Brain microvascular endothelial cell (primary cell): Measurements from ENCODE around the gene NT5DC3.
A peak's percentile ranks its signal among the peaks of the same experiment; 100 is the strongest.

Source experiments
- DNase-seq: peaks from one replicate; pipeline ENCODE4 v3.0.0-alpha.2; 2020
- H3K27ac ChIP-seq: fragments of 250-450 bp; sonication (Bioruptor Pico); 2 replicates; pipeline ENCODE4 v1.5.1; 2020; ENCODE audit warnings: mild to moderate bottlenecking, moderate library complexity
- H3K27me3 ChIP-seq: fragments of 250-450 bp; sonication (Bioruptor Pico); replicated peaks from 2 replicates; pipeline ENCODE4 v1.5.1; 2020; ENCODE audit warnings: mild to moderate bottlenecking
- H3K36me3 ChIP-seq: fragments of 250-450 bp; sonication (Bioruptor Pico); replicated peaks from 2 replicates; pipeline ENCODE4 v1.5.1; 2020; ENCODE audit warnings: mild to moderate bottlenecking
- H3K4me3 ChIP-seq: 2 replicates; pipeline ENCODE4 v1.5.1; 2011; ENCODE audit warnings: low read depth, mild to moderate bottlenecking, control low read depth, low read length, moderate library complexity
- in situ Hi-C: cut with HindIII; loops from 2 replicates; pipeline ENCODE4 v1.10.0; 2017; ENCODE audit warnings: low sequenced_read_pairs, low pct_ligation_motif_present
- TF ChIP-seq, protein P1 (sequence below): IDR thresholded peaks from 2 replicates; pipeline ENCODE4 v1.5.1; 2011; ENCODE audit warnings: low read depth, mild to moderate bottlenecking, moderate library complexity, low read length, control low read depth, inconsistent platforms; ENCODE audit errors: missing control alignments

The NT5DC3 gene

DNA sequence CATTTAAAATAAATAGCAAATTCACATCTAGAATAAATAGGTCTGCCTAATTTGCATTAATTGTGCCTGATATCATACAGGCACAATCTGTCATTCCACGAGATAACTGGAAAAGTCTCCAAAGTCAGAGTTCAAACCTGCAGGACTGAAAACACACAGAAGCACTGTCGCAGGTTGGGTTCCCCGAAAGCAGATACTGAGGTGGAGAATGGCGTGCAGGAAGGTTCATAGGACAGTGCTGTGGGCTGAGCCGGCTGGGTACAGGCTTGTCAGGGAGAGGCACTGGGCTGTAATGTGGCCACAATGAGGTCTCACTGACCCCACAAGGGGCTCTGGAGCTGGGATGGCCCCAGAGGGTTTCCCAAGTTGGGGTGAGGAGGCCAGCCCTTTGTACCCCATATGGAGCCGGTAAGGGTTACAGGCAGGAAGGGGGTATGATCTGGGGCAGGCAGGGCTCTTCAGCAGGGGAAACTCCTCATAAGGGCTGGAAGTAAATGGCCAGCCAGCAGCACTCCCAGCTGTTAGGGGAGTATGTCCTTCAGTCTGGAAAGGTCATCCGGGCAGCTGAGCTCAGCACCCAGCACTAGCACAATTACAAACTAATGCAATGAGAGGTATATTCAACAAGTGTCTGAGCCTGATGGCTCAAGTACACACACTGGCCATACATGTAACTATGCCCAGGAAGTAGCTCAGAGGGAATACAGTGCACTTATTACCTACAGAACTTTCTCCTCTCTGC lies 68.5 kb downstream of the NT5DC3 start:
- peaks cover under 1% of the 10 kb centered on the region for H3K36me3 ChIP-seq
- in situ Hi-C loops: no loop called here

DNA sequence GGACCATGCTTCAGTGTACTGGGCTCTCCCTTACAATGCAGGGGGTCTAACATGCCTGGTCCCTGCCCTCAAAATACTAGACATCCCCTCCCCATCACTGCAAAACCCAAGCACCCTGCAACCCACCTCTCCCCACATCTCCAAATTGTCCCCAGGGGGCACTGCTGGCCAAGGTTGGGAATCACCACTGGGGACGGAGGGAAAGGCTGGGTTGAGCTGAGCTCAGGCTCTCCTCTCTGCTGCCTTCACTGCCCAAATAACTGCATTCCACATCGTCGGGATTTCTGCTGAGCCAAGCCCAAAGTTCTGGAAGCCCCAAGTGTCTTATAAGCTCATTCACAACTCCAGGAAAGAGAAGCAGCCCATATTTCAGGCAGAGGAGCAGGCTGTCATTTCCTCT lies 69.6 kb downstream of the NT5DC3 start:
- in situ Hi-C loops: no loop called here
- no peak overlapping the region for H3K27ac ChIP-seq
- no peak overlapping the region for H3K4me3 ChIP-seq
- TF ChIP-seq, protein P1, sequence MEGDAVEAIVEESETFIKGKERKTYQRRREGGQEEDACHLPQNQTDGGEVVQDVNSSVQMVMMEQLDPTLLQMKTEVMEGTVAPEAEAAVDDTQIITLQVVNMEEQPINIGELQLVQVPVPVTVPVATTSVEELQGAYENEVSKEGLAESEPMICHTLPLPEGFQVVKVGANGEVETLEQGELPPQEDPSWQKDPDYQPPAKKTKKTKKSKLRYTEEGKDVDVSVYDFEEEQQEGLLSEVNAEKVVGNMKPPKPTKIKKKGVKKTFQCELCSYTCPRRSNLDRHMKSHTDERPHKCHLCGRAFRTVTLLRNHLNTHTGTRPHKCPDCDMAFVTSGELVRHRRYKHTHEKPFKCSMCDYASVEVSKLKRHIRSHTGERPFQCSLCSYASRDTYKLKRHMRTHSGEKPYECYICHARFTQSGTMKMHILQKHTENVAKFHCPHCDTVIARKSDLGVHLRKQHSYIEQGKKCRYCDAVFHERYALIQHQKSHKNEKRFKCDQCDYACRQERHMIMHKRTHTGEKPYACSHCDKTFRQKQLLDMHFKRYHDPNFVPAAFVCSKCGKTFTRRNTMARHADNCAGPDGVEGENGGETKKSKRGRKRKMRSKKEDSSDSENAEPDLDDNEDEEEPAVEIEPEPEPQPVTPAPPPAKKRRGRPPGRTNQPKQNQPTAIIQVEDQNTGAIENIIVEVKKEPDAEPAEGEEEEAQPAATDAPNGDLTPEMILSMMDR: peak; percentile 87
- DNase-seq: peak; percentile 41
- H3K36me3 ChIP-seq: no peaks in the 10 kb centered on the region
- no peaks in the 10 kb centered on the region for H3K27me3 ChIP-seq

More for the DNA sequence above, 68.5 kb downstream of the NT5DC3 start:
- Histone ChIP-seq H3K27me3 (no peaks in the 10 kb centered on the region), H3K4me3 (no peak overlapping the region), H3K27ac (no peak overlapping the region)
- no peak for DNase-seq
- TF ChIP-seq, protein P1: no peak

DNA sequence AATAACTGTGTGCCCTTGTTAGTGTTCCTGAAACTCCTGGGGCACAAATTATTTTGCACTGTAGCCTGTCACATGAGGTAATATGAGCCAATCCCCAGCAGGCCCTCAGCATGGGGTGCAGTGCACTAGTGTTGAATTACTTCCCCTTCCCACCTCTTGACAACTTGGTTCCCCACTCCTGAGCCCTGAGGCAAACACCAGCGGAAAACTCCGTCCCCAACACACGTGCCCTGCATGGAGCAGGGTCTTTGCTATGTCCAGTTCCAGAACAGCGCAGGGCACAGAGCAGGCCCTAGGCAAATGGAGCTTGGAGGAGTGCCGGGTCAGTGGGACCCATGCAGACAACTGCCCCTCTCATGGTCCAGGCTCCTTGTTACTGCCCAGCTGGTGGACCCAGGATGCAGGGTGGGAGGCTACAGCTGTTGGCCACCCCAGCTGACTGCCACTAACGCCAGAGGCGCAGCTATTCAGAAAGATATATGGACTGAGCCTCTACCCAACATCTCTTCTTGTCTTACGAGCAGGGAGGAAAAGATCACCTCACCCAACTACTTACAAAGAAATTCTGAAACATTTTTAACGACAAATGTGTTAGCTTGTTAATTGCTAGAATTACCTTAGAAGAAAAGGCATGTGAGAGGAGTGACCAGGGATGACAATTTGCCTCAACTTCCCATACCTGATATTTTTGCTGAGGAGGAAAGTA lies 71.6 kb downstream of the NT5DC3 start:
- H3K27ac ChIP-seq: no peak overlapping the region
- in situ Hi-C loops: no loop called here
- H3K36me3 ChIP-seq: no peaks in the 10 kb centered on the region
- H3K4me3 ChIP-seq: no peak overlapping the region
- no peaks in the 10 kb centered on the region for H3K27me3 ChIP-seq
- DNase-seq: no peak
- TF ChIP-seq, protein P1: no peak

- H3K27me3 ChIP-seq: no peaks in the 10 kb centered on the region
- TF ChIP-seq, protein P1: peak; percentile 31
- no peaks in the 10 kb centered on the region for H3K36me3 ChIP-seq
- in situ Hi-C loops: no loop called here
- no peak overlapping the region for H3K4me3 ChIP-seq
- no peak for DNase-seq
- no peak overlapping the region for H3K27ac ChIP-seq
Observed at GRCh38 chr12:103768467-103769123, 72.4 kb downstream of the NT5DC3 start.

DNA sequence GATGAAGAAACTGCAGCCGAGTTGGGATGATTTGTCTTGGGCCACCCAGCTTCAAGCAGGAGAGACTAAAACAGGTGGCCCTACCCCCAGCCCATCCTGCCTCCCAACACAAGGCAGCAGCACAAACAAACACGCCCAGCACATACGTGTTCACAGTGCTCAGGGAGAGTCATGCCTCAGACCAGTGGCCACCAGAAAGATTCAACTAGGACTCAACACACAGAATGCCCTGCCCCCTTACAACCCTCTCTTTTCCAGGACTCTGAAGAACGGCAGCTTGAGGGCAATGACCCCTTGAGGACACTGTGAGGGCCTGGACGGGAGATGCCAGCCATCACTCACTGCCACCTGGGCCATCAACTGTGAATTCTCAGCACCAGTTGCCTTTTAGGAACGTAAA lies 75.0 kb downstream of the NT5DC3 start:
- no peak for DNase-seq
- Histone ChIP-seq H3K27ac (no peak overlapping the region), H3K4me3 (no peak overlapping the region), H3K36me3 (no peaks in the 10 kb centered on the region), H3K27me3 (no peaks in the 10 kb centered on the region)
- in situ Hi-C loops: no loop called here
- TF ChIP-seq, protein P1: no peak
